ENCODE results near the gene KANSL2.

- TF ChIP-seq CTCF (IDR thresholded peaks at IDR 0.05) (no peak), POLR2A (IDR thresholded peaks at IDR 0.05) (no peak)
Measured at GRCh38 chr12:48686615-48687334, 4.7 kb upstream of the KANSL2 start.

All from transverse colon (tissue), 3 donors.